IMR-90 (cell line): ENCODE measurements around the gene DYNLRB2. TPM values are rescaled to one million over a fixed set of nuclear protein-coding genes. Genes with fewer than 3 reads are reported as not detected.

Experiments
- ATAC-seq: fragments of 200-7000 bp; cut with Tn5 transposase; 2 replicates; pipeline ENCODE4 v1.9.1; 2020; ENCODE audit warnings: low read depth, mild to moderate bottlenecking, moderate library complexity
- BruUV-seq: library from RNA; stranded (reverse); fragments of 400-500 nt; replicated peaks from 2 replicates; lab custom pipeline; 2021; lab: Mats Ljungman, UMichigan
- CTCF ChIA-PET: fragments of 300-600 bp; formaldehyde crosslinking; extraction: SDS; loops from one replicate; lab custom pipeline; 2021; ENCODE audit warnings: antibody characterized with exemption; lab: Yijun Ruan, JAX
- POLR2A ChIA-PET: fragments of 300-600 bp; sonication (Branson Sonifier 250); formaldehyde crosslinking; loops from one replicate; lab custom pipeline; 2022; ENCODE audit warnings: antibody characterized with exemption; ENCODE audit not compliant: unreplicated experiment; lab: Charles Lee
- DNase-seq: peaks from one replicate; pipeline ENCODE4 v3.0.0; 2013
- H2AFZ ChIP-seq: replicated peaks from 2 replicates; pipeline ENCODE3; 2013; ENCODE audit warnings: low read length, mild to moderate bottlenecking; ENCODE audit not compliant: poor library complexity
- H2AK5ac ChIP-seq: 2 replicates; pipeline ENCODE4 v1.6.1; 2013; ENCODE audit warnings: low read depth, low read length, inconsistent platforms
- H2AK9ac ChIP-seq: replicated peaks from 2 replicates; pipeline ENCODE3; 2013; ENCODE audit warnings: mild to moderate bottlenecking, low read depth, low read length, moderate library complexity; ENCODE audit not compliant: poor library complexity
- H2BK120ac ChIP-seq: 2 replicates; pipeline ENCODE4 v1.6.1; 2013; ENCODE audit warnings: low read depth, low read length, inconsistent platforms
- H2BK15ac ChIP-seq: 3 replicates; pipeline ENCODE4 v1.6.1; 2013; ENCODE audit warnings: low read depth, low read length, inconsistent platforms
- H2BK20ac ChIP-seq: 2 replicates; pipeline ENCODE4 v1.6.1; 2013; ENCODE audit warnings: low read depth, mild to moderate bottlenecking, inconsistent platforms, low read length, moderate library complexity
- H2BK5ac ChIP-seq: 2 replicates; pipeline ENCODE4 v1.6.1; 2013; ENCODE audit warnings: mild to moderate bottlenecking, low read depth, low read length, inconsistent platforms; ENCODE audit not compliant: poor library complexity, severe bottlenecking
- H3K14ac ChIP-seq: replicated peaks from 2 replicates; pipeline ENCODE4 v1.6.1; 2013; ENCODE audit warnings: low read depth, low read length, inconsistent platforms
- H3K18ac ChIP-seq: 2 replicates; pipeline ENCODE4 v1.6.1; 2013; ENCODE audit warnings: low read depth, low read length, control low read depth
- H3K23ac ChIP-seq: 2 replicates; pipeline ENCODE4 v1.6.1; 2013; ENCODE audit warnings: low read depth, low read length, inconsistent platforms
- H3K27ac ChIP-seq: 2 replicates; pipeline ENCODE4 v1.5.1; 2013; ENCODE audit warnings: mild to moderate bottlenecking, control low read depth, low read length; ENCODE audit not compliant: insufficient read depth
- H3K27me3 ChIP-seq: 2 replicates; pipeline ENCODE4 v1.6.1; 2013; ENCODE audit warnings: low read length; ENCODE audit not compliant: control insufficient read depth, insufficient read depth
- H3K36me3 ChIP-seq: 2 replicates; pipeline ENCODE4 v1.6.1; 2013; ENCODE audit warnings: low read length, mixed read lengths; ENCODE audit not compliant: control insufficient read depth, insufficient read depth
- H3K4ac ChIP-seq: 2 replicates; pipeline ENCODE4 v1.6.1; 2013; ENCODE audit warnings: low read depth, low read length, inconsistent platforms
- H3K4me1 ChIP-seq: 2 replicates; pipeline ENCODE4 v1.6.1; 2013; ENCODE audit warnings: low read length, mixed read lengths; ENCODE audit not compliant: control insufficient read depth, insufficient read depth
- H3K4me2 ChIP-seq: 2 replicates; pipeline ENCODE4 v1.6.1; 2013; ENCODE audit warnings: low read depth, mild to moderate bottlenecking, control low read depth, low read length, moderate library complexity
- H3K4me3 ChIP-seq: 2 replicates; pipeline ENCODE4 v1.5.1; 2013; ENCODE audit warnings: low read depth, mild to moderate bottlenecking, control low read depth, low read length, moderate library complexity; ENCODE audit not compliant: insufficient read depth
- H3K56ac ChIP-seq: 2 replicates; pipeline ENCODE4 v1.6.1; 2013; ENCODE audit warnings: low read length, inconsistent platforms; ENCODE audit not compliant: insufficient read depth; ENCODE audit errors: extremely low read depth
- H3K79me1 ChIP-seq, 2 experiments: 2 replicates each; pipeline ENCODE4 v1.6.1; 2013; ENCODE audit warnings: low read length in 2 of 2, inconsistent platforms in 1 of 2, low read depth in 1 of 2
- H3K9ac ChIP-seq: 2 replicates; pipeline ENCODE4 v1.6.1; 2013; ENCODE audit warnings: low read depth, low read length, control low read depth
- H3K9me1 ChIP-seq: 2 replicates; pipeline ENCODE4 v1.6.1; 2013; ENCODE audit warnings: low read length, inconsistent platforms; ENCODE audit not compliant: insufficient read depth
- H3K9me3 ChIP-seq: 2 replicates; pipeline ENCODE4 v1.6.1; 2013; ENCODE audit warnings: low read length; ENCODE audit not compliant: control insufficient read depth, insufficient read depth
- H4K20me1 ChIP-seq: 2 replicates; pipeline ENCODE4 v1.6.1; 2013; ENCODE audit warnings: low read length, inconsistent platforms; ENCODE audit not compliant: insufficient read depth
- H4K5ac ChIP-seq: 2 replicates; pipeline ENCODE4 v1.6.1; 2013; ENCODE audit warnings: mild to moderate bottlenecking, low read depth, low read length, control low read depth
- H4K8ac ChIP-seq, 2 experiments: 2 replicates each; pipeline ENCODE4 v1.6.1; 2013; ENCODE audit warnings: low read depth in 2 of 2, low read length in 2 of 2, control low read depth in 1 of 2, inconsistent platforms in 1 of 2
- H4K91ac ChIP-seq: 2 replicates; pipeline ENCODE4 v1.6.1; 2013; ENCODE audit warnings: low read depth, low read length, inconsistent platforms; ENCODE audit not compliant: insufficient read depth
- BHLHE40 ChIP-seq: fragments of 150-350 bp; IDR thresholded peaks from 2 replicates; pipeline ENCODE4 v1.6.1; 2016; ENCODE audit warnings: mild to moderate bottlenecking, low read depth, low read length
- ELK1 ChIP-seq: fragments of 150-350 bp; IDR thresholded peaks from 2 replicates; pipeline ENCODE4 v1.6.1; 2016; ENCODE audit warnings: low read depth, mild to moderate bottlenecking, low read length, moderate library complexity, borderline replicate concordance
- FOS ChIP-seq: fragments of 150-350 bp; IDR thresholded peaks from 2 replicates; pipeline ENCODE4 v1.6.1; 2016; ENCODE audit warnings: low read depth, low read length
- MAFK ChIP-seq: IDR thresholded peaks from 2 replicates; pipeline ENCODE4 v1.6.1; 2012; ENCODE audit warnings: low read depth, low read length, improper control_type of control experiment
- MAZ ChIP-seq: IDR thresholded peaks from 2 replicates; pipeline ENCODE4 v1.6.1; 2012; ENCODE audit warnings: low read depth, mild to moderate bottlenecking, low read length, improper control_type of control experiment, moderate library complexity, borderline replicate concordance
- MXI1 ChIP-seq: IDR thresholded peaks from 2 replicates; pipeline ENCODE4 v1.6.1; 2012; ENCODE audit warnings: low read depth, mild to moderate bottlenecking, low read length, moderate library complexity, borderline replicate concordance
- NFE2L2 ChIP-seq: fragments of 150-350 bp; IDR thresholded peaks from 2 replicates; pipeline ENCODE4 v1.6.1; 2016; ENCODE audit warnings: low read depth, mild to moderate bottlenecking, low read length
- RAD21 ChIP-seq: IDR thresholded peaks from 2 replicates; pipeline ENCODE4 v1.6.1; 2012; ENCODE audit warnings: low read length, improper control_type of control experiment
- RCOR1 ChIP-seq: IDR thresholded peaks from 2 replicates; pipeline ENCODE4 v1.6.1; 2012; ENCODE audit warnings: mild to moderate bottlenecking, low read length, improper control_type of control experiment; ENCODE audit not compliant: insufficient replicate concordance
- SMC3 ChIP-seq: fragments of 150-350 bp; IDR thresholded peaks from 2 replicates; pipeline ENCODE4 v1.6.1; 2016; ENCODE audit warnings: low read depth, mild to moderate bottlenecking, antibody characterized with exemption, low read length, moderate library complexity
- WGBS, 2 experiments: methylation state at CpG; one replicate each; pipeline versions ENCODE4 v1.1.5 to v1.1.7; 2013; ENCODE audit warnings: missing lambda C conversion rate in 2 of 2; ENCODE audit not compliant: insufficient read length in 1 of 2; ENCODE audit errors: extremely low coverage in 2 of 2; 5-methylcytosine and 5-hydroxymethylcytosine counted together
- dilution Hi-C: fragments of 300-500 bp; cut with HindIII; formaldehyde crosslinking; loops from one replicate; pipeline ENCODE4 v1.14.3; 2018; ENCODE audit warnings: low sequenced_read_pairs; ENCODE audit not compliant: unreplicated experiment
- in situ Hi-C: fragments of 300-500 bp; cut with MboI; formaldehyde crosslinking; loops from 3 replicates; pipeline ENCODE4 v1.14.3; 2019; ENCODE audit warnings: low sequenced_read_pairs, inconsistent platforms, mixed read lengths
- intact Hi-C: fragments of 100-400 bp; cut with micrococcal nuclease; formaldehyde crosslinking; loops from 2 replicates; pipeline ENCODE4 v1.10.0; 2022
- polyA plus RNA-seq, 3 experiments: library from polyadenylated mRNA; depleted of rRNA; stranded (reverse); fragments of >200 nt; gene quantifications; 2 replicates each; pipeline ENCODE4 v1.2.3, GENCODE V29; 2012; ENCODE audit warnings: low replicate concordance in 1 of 3
- total RNA-seq: library from RNA; depleted of rRNA; stranded (reverse); fragments of >200 nt; gene quantifications from 2 replicates; pipeline ENCODE4 v1.2.3, GENCODE V29; 2012
- TF ChIP-seq, protein P1 (sequence below): fragments of 150-350 bp; IDR thresholded peaks from 2 replicates; pipeline ENCODE4 v1.6.1; 2017; ENCODE audit warnings: mild to moderate bottlenecking, antibody characterized with exemption, low read length, low read depth

Gene DYNLRB2
- total and polyA plus RNA-seq, 2 of the 4 experiments (the other 2 are of a cell fraction), result not detected

DNA sequence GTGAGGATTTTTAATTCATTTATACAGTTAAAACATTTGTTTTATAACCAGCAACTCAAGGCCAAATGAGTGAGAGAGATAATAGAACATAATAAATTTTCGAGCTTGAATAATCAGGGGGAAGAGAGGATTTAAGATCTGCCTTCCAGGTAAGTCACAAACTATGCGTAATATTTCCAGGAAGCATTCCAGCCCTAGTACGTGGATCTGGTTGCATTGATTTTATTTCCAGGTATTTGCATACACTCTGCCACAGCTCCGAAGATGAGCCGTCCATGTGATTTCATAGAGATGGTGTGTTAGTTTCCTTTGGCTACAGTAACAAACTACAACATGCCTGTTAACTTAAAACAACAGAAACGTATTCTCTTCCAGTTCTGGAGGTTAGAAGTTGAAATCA lies 3.5 kb downstream of the DYNLRB2 start:
- Histone ChIP-seq H4K20me1 (no peaks in the 10 kb centered on the region), H2BK20ac (no peak overlapping the region), H3K4ac (no peak overlapping the region), H3K56ac (no peak overlapping the region), H2AFZ (no peak overlapping the region), H3K4me3 (no peak overlapping the region), H3K9me1 (peaks cover 3% of the 10 kb centered on the region; the same call in 1 of the 2 replicates), H2AK5ac (no peak overlapping the region), H3K4me2 (no peak overlapping the region), H3K14ac (no peak overlapping the region), H3K36me3 (no peaks in the 10 kb centered on the region), H4K8ac (no peak overlapping the region), H3K23ac (no peak overlapping the region), H3K9me3 (no peaks in the 10 kb centered on the region), H2AK9ac (no peak overlapping the region), H3K18ac (no peak overlapping the region), H2BK120ac (no peak overlapping the region), H3K79me1 (no peaks in the 10 kb centered on the region), H4K5ac (no peak overlapping the region), H3K4me1 (no peaks in the 10 kb centered on the region), H3K27me3 (no peaks in the 10 kb centered on the region), H4K91ac (no peak overlapping the region), H3K9ac (no peak overlapping the region), H2BK5ac (no peak overlapping the region), H2BK15ac (no peak overlapping the region), H3K27ac (no peak overlapping the region)
- TF ChIP-seq BHLHE40 (no peak), MXI1 (no peak), MAFK (no peak), NFE2L2 (no peak), MAZ (no peak), ELK1 (no peak), RAD21 (no peak), SMC3 (no peak), FOS (no peak), RCOR1 (no peak)
- TF ChIP-seq, protein P1, sequence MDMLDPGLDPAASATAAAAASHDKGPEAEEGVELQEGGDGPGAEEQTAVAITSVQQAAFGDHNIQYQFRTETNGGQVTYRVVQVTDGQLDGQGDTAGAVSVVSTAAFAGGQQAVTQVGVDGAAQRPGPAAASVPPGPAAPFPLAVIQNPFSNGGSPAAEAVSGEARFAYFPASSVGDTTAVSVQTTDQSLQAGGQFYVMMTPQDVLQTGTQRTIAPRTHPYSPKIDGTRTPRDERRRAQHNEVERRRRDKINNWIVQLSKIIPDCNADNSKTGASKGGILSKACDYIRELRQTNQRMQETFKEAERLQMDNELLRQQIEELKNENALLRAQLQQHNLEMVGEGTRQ, result no peak
- dilution Hi-C loops, result no loop called here
- no CpG with 5 or more reads among the region's 6 CpGs for WGBS, 2 experiments
- no peak for DNase-seq
- intact Hi-C loops, result loop anchor here (5.0 kb wide), 1 partner anchor 138 kb away; no protein-coding TSS in a partner anchor
- POLR2A ChIA-PET, result no interaction called here
- no peak for ATAC-seq
- CTCF ChIA-PET, result interaction anchor here (1.3 kb wide), 1 partner anchor 17 kb away, joined by 3 read pairs; no protein-coding TSS in a partner anchor
- in situ Hi-C loops, result loop anchor here (25.0 kb wide), 1 partner anchor 268 kb away; the partner anchor contains the start of gene CDYL2
- no TSS peak for BruUV-seq
